SU-DHL-6 (cell line): ENCODE measurements around the gene SCAMP2.

Experiments
- EZH2phosphoT487 ChIP-seq: fragments of 200-600 bp; sonication (generic), shearing (Covaris generic); conservative IDR thresholded peaks from 2 replicates; pipeline ENCODE4 v1.6.1; 2018; ENCODE audit warnings: mild to moderate bottlenecking, antibody characterized with exemption, low read length, moderate library complexity, mixed read lengths
- TF ChIP-seq, protein P1 (sequence below): fragments of 200-600 bp; sonication (generic); IDR thresholded peaks from one replicate; pipeline ENCODE4 v1.5.1; 2017; ENCODE audit warnings: antibody characterized with exemption, mild to moderate bottlenecking, low read length, moderate library complexity; ENCODE audit not compliant: insufficient read depth, poor library complexity, severe bottlenecking

DNA sequence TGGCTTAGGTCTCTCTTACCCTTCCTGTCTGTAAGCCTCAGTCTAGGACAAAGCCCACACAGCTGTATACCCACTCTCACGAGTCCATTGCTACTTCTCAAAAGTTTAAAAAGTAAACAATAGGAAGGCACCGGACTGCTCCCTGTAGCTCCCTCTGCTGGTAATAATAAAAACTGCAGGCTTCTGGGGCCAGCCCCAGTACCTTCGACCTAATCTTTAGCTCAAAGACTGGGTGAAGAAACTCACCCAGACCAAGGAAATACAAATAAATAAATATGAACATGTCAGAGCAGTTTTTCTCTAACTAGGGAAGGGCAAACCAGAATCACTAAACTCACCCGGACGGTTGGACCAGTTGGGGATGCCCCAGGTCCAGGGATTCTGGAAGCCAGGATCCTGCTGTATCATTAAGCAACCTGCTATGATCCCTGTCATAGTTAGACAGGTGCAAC, 28.5 kb upstream of the SCAMP2 start:
- no peak for TF ChIP-seq EZH2phosphoT487
- TF ChIP-seq, protein P1, sequence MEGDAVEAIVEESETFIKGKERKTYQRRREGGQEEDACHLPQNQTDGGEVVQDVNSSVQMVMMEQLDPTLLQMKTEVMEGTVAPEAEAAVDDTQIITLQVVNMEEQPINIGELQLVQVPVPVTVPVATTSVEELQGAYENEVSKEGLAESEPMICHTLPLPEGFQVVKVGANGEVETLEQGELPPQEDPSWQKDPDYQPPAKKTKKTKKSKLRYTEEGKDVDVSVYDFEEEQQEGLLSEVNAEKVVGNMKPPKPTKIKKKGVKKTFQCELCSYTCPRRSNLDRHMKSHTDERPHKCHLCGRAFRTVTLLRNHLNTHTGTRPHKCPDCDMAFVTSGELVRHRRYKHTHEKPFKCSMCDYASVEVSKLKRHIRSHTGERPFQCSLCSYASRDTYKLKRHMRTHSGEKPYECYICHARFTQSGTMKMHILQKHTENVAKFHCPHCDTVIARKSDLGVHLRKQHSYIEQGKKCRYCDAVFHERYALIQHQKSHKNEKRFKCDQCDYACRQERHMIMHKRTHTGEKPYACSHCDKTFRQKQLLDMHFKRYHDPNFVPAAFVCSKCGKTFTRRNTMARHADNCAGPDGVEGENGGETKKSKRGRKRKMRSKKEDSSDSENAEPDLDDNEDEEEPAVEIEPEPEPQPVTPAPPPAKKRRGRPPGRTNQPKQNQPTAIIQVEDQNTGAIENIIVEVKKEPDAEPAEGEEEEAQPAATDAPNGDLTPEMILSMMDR, result peak; percentile 95
